Neural cell (in vitro differentiated cells): ENCODE measurements around the gene MST1.

Experiments
- EP300 ChIP-seq: fragments of 450-650 bp; conservative IDR thresholded peaks from 2 replicates; pipeline ENCODE4 v1.6.1; 2014; ENCODE audit warnings: antibody characterized with exemption, mild to moderate bottlenecking, moderate library complexity; ENCODE audit not compliant: poor library complexity, severe bottlenecking
- RAD21 ChIP-seq: fragments of 450-650 bp; conservative IDR thresholded peaks from 2 replicates; pipeline ENCODE4 v1.6.1; 2014; ENCODE audit warnings: antibody characterized with exemption, mild to moderate bottlenecking, moderate library complexity
- SMC3 ChIP-seq: fragments of 450-650 bp; conservative IDR thresholded peaks from 2 replicates; pipeline ENCODE4 v1.6.1; 2014; ENCODE audit warnings: antibody characterized with exemption, mild to moderate bottlenecking, moderate library complexity; ENCODE audit not compliant: poor library complexity
- TF ChIP-seq, protein P1 (sequence below): fragments of 450-650 bp; IDR thresholded peaks from 2 replicates; pipeline ENCODE4 v1.5.1; 2014; ENCODE audit warnings: antibody characterized with exemption, mild to moderate bottlenecking, moderate library complexity; ENCODE audit not compliant: poor library complexity, severe bottlenecking

DNA sequence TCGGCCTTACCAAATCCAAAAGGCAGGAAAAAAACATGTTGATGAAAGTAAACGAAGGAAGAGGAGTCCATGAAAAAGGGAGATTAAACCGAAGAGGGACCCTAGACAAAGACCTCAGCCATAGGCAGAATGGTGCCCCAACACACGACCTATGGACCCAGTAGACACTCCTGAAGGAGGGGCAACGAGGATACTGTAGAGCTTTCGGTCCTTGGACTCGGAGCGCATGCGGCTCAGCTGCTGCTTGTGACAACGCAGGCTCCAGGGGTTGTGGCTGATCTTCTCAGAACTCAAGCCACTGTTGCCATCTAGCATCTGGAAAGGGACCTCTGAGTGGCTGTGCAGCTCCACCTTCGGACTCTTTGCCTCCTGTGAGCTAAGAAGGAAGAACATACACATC lies 43.3 kb upstream of the MST1 start:
- TF ChIP-seq EP300, result no peak
- TF ChIP-seq SMC3, result no peak
- no peak for TF ChIP-seq RAD21
- TF ChIP-seq, protein P1, sequence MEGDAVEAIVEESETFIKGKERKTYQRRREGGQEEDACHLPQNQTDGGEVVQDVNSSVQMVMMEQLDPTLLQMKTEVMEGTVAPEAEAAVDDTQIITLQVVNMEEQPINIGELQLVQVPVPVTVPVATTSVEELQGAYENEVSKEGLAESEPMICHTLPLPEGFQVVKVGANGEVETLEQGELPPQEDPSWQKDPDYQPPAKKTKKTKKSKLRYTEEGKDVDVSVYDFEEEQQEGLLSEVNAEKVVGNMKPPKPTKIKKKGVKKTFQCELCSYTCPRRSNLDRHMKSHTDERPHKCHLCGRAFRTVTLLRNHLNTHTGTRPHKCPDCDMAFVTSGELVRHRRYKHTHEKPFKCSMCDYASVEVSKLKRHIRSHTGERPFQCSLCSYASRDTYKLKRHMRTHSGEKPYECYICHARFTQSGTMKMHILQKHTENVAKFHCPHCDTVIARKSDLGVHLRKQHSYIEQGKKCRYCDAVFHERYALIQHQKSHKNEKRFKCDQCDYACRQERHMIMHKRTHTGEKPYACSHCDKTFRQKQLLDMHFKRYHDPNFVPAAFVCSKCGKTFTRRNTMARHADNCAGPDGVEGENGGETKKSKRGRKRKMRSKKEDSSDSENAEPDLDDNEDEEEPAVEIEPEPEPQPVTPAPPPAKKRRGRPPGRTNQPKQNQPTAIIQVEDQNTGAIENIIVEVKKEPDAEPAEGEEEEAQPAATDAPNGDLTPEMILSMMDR, result no peak
